Measurements from ENCODE around the gene MYCBP2.
"Not testable (repeated sequence)": the region's sequence is repeated elsewhere in the genome, so short reads cannot be mapped to it uniquely, and the experiment has no call there.

Gene MYCBP2

DNA sequence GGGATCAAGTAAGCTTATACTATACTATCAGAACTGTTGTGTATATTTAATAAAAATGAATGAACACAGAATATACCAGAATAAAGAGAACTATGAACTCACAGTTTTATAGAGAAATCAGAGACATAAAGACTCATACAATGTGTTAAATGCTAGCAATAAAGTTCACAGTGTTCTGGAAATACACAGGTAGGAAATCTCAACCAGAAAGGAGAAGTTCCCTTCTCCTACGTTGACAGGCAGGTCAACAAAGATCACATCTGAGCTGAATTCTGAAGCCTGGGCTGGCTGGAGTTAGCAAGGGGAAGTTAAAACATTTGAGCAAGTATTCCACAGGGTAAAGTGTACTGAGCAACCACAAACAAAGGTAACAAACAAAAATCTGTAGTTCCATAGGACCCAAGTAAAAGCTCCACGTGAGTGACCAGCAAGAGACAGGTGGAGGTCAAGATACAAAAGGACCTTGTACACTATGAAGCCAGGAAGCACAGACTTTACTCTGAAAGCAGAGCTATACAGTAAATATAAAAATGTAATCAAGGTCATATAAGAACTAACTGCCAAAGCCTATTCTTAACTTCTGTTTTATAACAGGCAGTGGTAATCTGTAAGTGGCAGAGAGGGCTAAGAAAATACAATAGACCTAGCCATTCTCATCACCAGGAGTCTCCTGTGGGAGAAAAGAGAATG, 312.9 kb downstream of the MYCBP2 start:
- TF ChIP-seq, protein P1, sequence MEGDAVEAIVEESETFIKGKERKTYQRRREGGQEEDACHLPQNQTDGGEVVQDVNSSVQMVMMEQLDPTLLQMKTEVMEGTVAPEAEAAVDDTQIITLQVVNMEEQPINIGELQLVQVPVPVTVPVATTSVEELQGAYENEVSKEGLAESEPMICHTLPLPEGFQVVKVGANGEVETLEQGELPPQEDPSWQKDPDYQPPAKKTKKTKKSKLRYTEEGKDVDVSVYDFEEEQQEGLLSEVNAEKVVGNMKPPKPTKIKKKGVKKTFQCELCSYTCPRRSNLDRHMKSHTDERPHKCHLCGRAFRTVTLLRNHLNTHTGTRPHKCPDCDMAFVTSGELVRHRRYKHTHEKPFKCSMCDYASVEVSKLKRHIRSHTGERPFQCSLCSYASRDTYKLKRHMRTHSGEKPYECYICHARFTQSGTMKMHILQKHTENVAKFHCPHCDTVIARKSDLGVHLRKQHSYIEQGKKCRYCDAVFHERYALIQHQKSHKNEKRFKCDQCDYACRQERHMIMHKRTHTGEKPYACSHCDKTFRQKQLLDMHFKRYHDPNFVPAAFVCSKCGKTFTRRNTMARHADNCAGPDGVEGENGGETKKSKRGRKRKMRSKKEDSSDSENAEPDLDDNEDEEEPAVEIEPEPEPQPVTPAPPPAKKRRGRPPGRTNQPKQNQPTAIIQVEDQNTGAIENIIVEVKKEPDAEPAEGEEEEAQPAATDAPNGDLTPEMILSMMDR (IDR thresholded peaks at IDR 0.05; ENCODE audit: poor library complexity, severe bottlenecking) = no peak
- Histone ChIP-seq H3K27me3 (ENCODE audit: insufficient read depth, poor library complexity, severe bottlenecking) (no peaks in the 10 kb centered on the region), H3K27ac (ENCODE audit: poor library complexity, severe bottlenecking) (no peak overlapping the region), H3K36me3 (ENCODE audit: low read depth) (peaks cover 92% of the 10 kb centered on the region), H3K4me1 (ENCODE audit: insufficient read depth, poor library complexity, severe bottlenecking) (no peaks in the 10 kb centered on the region), H3K9me3 (ENCODE audit: severe bottlenecking) (no peaks in the 10 kb centered on the region), H3K4me3 (ENCODE audit: severe bottlenecking) (no peak overlapping the region)
- DNase-seq (ENCODE audit: low spot score) (no peak), ATAC-seq (ENCODE audit: low read depth) (no peak)

DNA sequence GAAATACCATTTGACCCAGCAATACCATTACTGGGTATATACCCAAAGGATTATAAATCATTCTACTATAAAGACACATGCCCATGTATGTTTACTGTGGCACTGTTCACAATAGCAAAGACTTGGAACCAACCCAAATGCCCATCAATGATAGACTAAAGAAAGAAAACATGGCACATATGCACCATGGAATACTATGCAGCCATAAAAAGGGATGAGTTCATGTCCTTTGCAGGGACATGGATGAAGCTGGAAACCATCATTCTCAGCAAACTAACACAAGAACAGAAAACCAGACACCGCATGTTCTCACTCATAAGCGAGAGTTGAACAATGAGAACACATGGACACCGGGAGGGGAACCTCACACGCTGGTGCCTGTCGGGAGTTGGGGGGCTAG, 317.2 kb downstream of the MYCBP2 start:
- not testable (repeated sequence) for H3K4me1 ChIP-seq (ENCODE audit: insufficient read depth, poor library complexity, severe bottlenecking); DNase-seq (ENCODE audit: low spot score); H3K27ac ChIP-seq (ENCODE audit: poor library complexity, severe bottlenecking); H3K9me3 ChIP-seq (ENCODE audit: severe bottlenecking); H3K27me3 ChIP-seq (ENCODE audit: insufficient read depth, poor library complexity, severe bottlenecking); ATAC-seq (ENCODE audit: low read depth); H3K4me3 ChIP-seq (ENCODE audit: severe bottlenecking)
- H3K36me3 ChIP-seq (ENCODE audit: low read depth) = peaks cover 87% of the 10 kb centered on the region

DNA sequence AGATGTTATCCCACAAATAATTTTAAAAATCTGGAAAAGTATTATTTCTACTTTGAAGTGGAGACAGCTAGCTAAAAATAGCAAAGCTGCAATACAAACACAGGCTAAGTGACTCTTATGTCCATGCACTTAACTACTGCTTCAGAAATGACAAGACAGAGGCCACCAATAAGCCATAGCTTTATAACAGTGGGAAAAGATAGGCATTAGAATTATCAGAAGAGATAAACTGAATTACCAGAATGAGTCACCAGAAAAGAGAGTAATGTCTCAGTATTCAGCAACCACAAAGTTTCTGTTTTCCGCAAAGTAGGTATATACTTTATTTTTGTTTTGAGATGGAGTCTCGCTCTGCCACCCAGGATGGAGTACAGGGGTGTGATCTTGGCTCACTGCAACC, 317.9 kb downstream of the MYCBP2 start:
- Histone ChIP-seq H3K4me3 (ENCODE audit: severe bottlenecking) (no peak overlapping the region), H3K27ac (ENCODE audit: poor library complexity, severe bottlenecking) (no peak overlapping the region), H3K4me1 (ENCODE audit: insufficient read depth, poor library complexity, severe bottlenecking) (no peaks in the 10 kb centered on the region), H3K36me3 (ENCODE audit: low read depth) (peaks cover 85% of the 10 kb centered on the region), H3K9me3 (ENCODE audit: severe bottlenecking) (no peaks in the 10 kb centered on the region), H3K27me3 (ENCODE audit: insufficient read depth, poor library complexity, severe bottlenecking) (no peaks in the 10 kb centered on the region)
- TF ChIP-seq, protein P1 (IDR thresholded peaks at IDR 0.05; ENCODE audit: poor library complexity, severe bottlenecking) = no peak
- ATAC-seq (ENCODE audit: low read depth) = no peak
- DNase-seq (ENCODE audit: low spot score) = no peak

DNA sequence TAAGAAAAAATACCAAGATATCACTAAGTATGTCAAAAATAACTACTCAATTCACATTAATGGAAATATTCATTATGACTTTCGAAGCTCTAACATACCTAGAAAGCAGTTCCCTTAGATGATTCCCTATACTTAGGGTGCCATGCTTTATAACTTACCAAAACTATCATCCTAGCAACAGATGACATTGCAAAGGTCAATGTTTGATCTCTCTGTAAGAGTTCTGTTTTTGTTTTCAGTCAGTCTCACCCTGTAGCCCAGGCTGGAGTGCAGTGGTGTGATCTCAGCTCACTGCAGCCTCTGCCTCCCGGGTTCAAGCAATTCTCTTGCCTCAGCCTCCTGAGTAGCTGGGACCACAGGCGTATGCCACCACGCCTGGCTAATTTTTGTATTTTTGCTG, 318.6 kb downstream of the MYCBP2 start:
- peaks cover 83% of the 10 kb centered on the region for H3K36me3 ChIP-seq (ENCODE audit: low read depth)
- DNase-seq (ENCODE audit: low spot score); H3K27ac ChIP-seq (ENCODE audit: poor library complexity, severe bottlenecking); H3K27me3 ChIP-seq (ENCODE audit: insufficient read depth, poor library complexity, severe bottlenecking); ATAC-seq (ENCODE audit: low read depth); H3K4me3 ChIP-seq (ENCODE audit: severe bottlenecking); H3K4me1 ChIP-seq (ENCODE audit: insufficient read depth, poor library complexity, severe bottlenecking); H3K9me3 ChIP-seq (ENCODE audit: severe bottlenecking): not testable (repeated sequence)

DNA sequence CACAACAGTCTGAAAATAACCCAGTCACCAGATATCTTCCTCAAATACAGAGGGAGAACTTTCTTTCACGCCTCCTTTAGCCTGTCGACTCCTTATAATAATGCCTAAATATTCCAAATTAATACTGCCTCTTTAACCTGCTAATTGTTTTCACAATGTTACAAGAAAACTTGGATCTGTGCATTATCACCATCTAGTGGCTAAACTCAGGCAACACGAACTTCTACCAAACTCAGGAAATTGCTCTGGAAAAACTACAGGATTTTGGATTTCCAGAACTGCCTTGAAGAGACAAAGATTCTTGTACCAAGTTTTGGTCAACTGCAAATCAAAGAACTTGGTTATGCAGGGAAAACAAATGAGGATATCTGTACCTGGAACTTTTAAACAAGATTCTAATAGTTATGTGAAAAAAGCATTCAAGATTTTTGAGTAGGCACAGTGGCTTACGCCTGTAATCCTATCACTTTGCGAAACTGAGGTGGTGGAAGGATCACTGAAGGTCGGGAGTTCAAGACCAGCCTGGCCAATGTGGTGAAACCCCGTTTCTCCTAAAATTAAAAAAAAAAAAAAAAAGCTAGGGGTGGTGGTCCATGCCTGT, 324.2 kb downstream of the MYCBP2 start:
- DNase-seq (ENCODE audit: low spot score) = no peak
- TF ChIP-seq, protein P1 (IDR thresholded peaks at IDR 0.05; ENCODE audit: poor library complexity, severe bottlenecking) = peak; percentile 77
- peaks cover 74% of the 10 kb centered on the region for H3K36me3 ChIP-seq (ENCODE audit: low read depth)

More for the DNA sequence above, 324.2 kb downstream of the MYCBP2 start:
- H3K27me3 ChIP-seq (ENCODE audit: insufficient read depth, poor library complexity, severe bottlenecking) = no peaks in the 10 kb centered on the region
- no peaks in the 10 kb centered on the region for H3K4me1 ChIP-seq (ENCODE audit: insufficient read depth, poor library complexity, severe bottlenecking)
- H3K27ac ChIP-seq (ENCODE audit: poor library complexity, severe bottlenecking) = no peak overlapping the region
- no peak overlapping the region for H3K4me3 ChIP-seq (ENCODE audit: severe bottlenecking)
- ATAC-seq (ENCODE audit: low read depth) = no peak
- no peaks in the 10 kb centered on the region for H3K9me3 ChIP-seq (ENCODE audit: severe bottlenecking)
